NCI-H2081 treated with DMSO at 0.1 percent for 48 hours (cell line): ENCODE results near the gene PLA1A.

ENCODE experiments used
- DNase-seq: peaks from one replicate; lab custom pipeline; 2025; lab: John Stamatoyannopoulos, UW

Gene PLA1A

GRCh38 chr3:119637679-119638477 is 40.2 kb downstream of the PLA1A start:
- no peak for DNase-seq

GRCh38 chr3:119639494-119640350 is 42.0 kb downstream of the PLA1A start:
- no peak for DNase-seq

GRCh38 chr3:119641416-119641815 is 43.7 kb downstream of the PLA1A start:
- DNase-seq = no peak

GRCh38 chr3:119642746-119643473 is 45.2 kb downstream of the PLA1A start:
- no peak for DNase-seq

- no peak for DNase-seq
Observed at GRCh38 chr3:119643528-119643927, 45.8 kb downstream of the PLA1A start.

- DNase-seq = no peak
Observed at GRCh38 chr3:119644481-119644880, 46.8 kb downstream of the PLA1A start.

GRCh38 chr3:119645813-119646212 is 48.1 kb downstream of the PLA1A start:
- no peak for DNase-seq

GRCh38 chr3:119647171-119647570 is 49.5 kb downstream of the PLA1A start:
- DNase-seq = no peak

- no peak for DNase-seq
Observed at GRCh38 chr3:119647843-119648575, 50.3 kb downstream of the PLA1A start.

GRCh38 chr3:119649761-119650160 is 52.1 kb downstream of the PLA1A start:
- DNase-seq = no peak

- DNase-seq = no peak
Observed at GRCh38 chr3:119652306-119653033, 54.8 kb downstream of the PLA1A start.

GRCh38 chr3:119653876-119654275 is 56.2 kb downstream of the PLA1A start:
- no peak for DNase-seq

- DNase-seq = no peak
Observed at GRCh38 chr3:119657887-119658702, 60.4 kb downstream of the PLA1A start.

- DNase-seq = no peak
Observed at GRCh38 chr3:119658994-119659393, 61.3 kb downstream of the PLA1A start.

- DNase-seq = no peak
Observed at GRCh38 chr3:119659606-119660291, 62.1 kb downstream of the PLA1A start.

- DNase-seq = no peak
Observed at GRCh38 chr3:119660474-119661440, 63.1 kb downstream of the PLA1A start, which contains the start of gene POPDC2. POPDC2 (minus strand) TSS chr3:119660589; CDS start chr3:119660423, 166 bp downstream.

- no peak for DNase-seq
Observed at GRCh38 chr3:119662604-119663373, 65.1 kb downstream of the PLA1A start.
